Measurements from ENCODE around the gene PRDM11. TPM values are rescaled to one million over a fixed set of nuclear protein-coding genes. Genes with fewer than 3 reads are reported as not detected.

Gene PRDM11
- total RNA-seq, 1 donor from 2014 or later, result 4.6 TPM

DNA sequence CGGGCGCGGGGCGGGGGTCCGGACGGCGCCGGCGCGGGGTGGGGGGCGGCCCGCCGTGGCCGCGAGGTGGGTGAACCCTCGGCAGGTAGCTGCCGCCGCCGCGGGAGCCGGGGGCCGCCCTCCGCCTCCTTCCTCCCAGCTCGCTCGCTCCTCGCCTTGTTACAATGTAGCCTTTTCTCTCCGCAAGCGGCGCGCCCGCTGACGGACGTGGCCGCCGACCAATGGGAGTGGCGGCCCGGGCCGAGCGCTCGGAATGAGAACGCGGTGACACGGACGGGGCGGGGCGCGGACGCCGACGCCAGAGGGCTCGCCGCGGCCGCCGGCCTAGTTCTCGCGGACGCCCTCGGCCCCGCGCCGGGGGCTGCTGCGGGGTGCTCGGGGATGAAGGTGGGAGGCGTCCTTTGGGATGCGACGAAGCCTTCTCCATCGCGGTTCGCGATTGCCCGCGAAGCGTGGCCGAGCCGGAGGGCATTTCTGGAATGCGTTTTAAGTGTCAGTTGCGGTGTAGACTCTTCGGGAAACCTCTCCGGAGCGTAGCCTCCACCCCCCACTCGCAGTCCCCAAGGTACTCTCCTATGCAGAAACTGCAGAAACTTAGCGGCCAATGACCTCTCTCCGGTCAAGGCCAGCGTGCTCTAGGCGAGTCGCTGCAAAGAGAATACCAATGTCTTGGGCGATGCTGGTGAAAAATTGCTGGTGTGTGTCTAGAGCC, 734 bp downstream of the PRDM11 start:
- H3K4me3 ChIP-seq (ENCODE audit: low read depth, low read length), result peak overlapping the region; percentile 87
- TF ChIP-seq, protein P1, sequence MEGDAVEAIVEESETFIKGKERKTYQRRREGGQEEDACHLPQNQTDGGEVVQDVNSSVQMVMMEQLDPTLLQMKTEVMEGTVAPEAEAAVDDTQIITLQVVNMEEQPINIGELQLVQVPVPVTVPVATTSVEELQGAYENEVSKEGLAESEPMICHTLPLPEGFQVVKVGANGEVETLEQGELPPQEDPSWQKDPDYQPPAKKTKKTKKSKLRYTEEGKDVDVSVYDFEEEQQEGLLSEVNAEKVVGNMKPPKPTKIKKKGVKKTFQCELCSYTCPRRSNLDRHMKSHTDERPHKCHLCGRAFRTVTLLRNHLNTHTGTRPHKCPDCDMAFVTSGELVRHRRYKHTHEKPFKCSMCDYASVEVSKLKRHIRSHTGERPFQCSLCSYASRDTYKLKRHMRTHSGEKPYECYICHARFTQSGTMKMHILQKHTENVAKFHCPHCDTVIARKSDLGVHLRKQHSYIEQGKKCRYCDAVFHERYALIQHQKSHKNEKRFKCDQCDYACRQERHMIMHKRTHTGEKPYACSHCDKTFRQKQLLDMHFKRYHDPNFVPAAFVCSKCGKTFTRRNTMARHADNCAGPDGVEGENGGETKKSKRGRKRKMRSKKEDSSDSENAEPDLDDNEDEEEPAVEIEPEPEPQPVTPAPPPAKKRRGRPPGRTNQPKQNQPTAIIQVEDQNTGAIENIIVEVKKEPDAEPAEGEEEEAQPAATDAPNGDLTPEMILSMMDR (conservative IDR thresholded peaks at IDR 0.05; ENCODE audit: low read depth, low read length), result no peak
- DNase-seq (ENCODE audit: low read depth), result peak; percentile 29

DNA sequence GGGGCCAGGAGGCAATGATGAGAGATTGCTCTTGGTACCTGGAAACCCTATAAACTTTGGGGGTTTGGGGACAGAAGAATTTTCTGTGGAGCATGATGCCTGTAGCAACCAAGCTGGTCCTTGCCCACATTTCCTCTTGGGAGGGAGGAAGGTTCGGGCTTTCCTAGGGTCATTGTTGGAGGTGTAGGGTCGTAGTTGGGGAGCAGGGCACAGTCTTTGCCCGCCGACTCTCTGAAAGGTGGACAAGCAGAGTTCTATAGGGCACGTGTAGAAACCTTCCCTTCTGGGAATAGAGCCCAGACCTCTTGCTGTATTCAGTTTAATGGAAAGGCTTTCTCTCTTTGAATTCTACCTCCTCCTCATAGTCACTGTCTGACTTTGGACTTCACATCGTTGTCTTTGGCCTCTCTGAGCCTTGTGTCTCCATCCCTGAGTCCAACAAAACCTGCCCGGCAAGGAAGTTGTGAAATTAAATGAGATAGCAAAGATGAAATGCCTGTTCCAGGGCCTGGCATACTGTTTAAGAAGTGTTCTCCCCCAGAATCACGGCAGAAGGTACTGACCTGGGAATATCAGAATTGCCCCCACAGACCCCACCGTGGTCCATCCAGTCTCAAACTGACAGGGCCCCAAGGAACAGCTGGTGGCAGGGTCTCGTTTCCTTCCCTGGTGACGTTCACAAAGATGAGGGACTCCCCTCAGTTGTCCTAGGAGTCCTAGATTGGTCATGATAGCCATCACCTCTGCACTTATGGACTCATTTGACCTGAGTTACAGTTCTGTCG, 1.6 kb downstream of the PRDM11 start:
- no peak for DNase-seq (ENCODE audit: low read depth)
- TF ChIP-seq, protein P1 (conservative IDR thresholded peaks at IDR 0.05; ENCODE audit: low read depth, low read length), result no peak
- peak overlapping the region; percentile 87 for H3K4me3 ChIP-seq (ENCODE audit: low read depth, low read length)

DNA sequence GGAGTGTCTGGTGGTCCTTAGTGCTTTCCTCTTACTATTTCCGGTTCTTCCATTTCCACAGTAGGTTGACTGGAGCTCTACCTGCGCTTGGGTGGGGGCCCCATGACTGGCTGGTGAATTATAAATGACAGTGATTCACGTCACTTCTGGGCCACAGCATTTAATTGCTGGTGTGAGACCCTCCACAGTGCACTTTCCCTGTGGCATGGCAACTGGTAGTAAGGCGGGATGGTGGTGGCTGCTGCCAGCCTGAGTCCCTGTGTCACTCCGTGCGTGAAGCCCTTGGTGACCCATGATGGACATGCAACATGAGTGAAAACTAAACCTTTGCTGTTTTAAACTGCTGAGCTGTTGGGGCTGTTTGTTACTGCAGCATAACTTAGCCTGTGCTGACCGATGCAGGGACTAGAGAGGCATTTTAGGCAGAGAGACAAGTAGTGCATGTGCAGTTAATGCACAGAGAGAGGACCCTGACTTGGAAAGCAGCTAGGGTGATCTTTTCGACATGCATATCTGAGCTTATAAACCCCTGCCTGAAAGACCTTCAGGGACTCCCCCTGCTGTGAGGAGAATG, 3.1 kb downstream of the PRDM11 start:
- no peak for DNase-seq (ENCODE audit: low read depth)
- TF ChIP-seq, protein P1 (conservative IDR thresholded peaks at IDR 0.05; ENCODE audit: low read depth, low read length), result no peak
- no peak overlapping the region for H3K4me3 ChIP-seq (ENCODE audit: low read depth, low read length)

DNA sequence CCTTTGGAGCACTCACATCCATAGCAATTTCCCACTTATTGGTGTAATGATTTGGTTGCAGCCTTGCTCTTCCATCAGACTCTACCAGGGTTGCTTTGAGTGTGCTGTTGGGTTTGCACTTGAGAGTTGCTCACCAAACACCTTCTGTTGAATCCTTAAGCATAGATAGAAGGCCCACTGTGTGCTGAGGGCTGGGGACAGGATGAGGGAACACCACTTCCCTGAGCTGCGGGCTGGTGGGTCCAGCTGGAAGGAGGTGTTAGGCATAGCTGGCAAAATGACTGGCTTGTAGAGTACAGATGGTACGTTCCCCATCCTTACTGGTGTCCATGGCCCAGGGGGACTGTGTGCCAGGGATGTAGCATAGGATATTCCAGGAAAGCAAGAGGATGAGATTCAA, 3.9 kb downstream of the PRDM11 start:
- no peak overlapping the region for H3K4me3 ChIP-seq (ENCODE audit: low read depth, low read length)
- TF ChIP-seq, protein P1 (conservative IDR thresholded peaks at IDR 0.05; ENCODE audit: low read depth, low read length), result no peak
- no peak for DNase-seq (ENCODE audit: low read depth)

DNA sequence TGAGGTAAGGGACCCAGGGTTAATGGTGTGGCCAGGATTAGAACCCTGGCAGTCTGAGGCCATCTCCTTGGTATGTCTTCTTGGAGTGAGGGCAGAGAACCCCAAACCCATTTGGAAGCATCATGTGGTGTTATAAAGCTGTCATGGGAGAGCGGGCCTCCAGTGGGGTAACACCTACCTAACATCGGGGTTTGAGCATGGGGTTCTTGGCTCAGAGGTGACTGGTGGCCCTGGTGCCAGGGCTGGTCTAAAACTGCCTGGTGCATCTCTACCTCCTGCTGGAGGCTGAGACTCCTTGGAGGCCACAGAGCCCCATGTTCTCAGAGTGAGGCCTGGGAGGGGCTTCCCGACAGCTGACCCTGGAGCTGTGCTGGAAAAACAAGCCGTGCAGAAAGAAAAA, 4.5 kb downstream of the PRDM11 start:
- TF ChIP-seq, protein P1 (conservative IDR thresholded peaks at IDR 0.05; ENCODE audit: low read depth, low read length), result no peak

DNA sequence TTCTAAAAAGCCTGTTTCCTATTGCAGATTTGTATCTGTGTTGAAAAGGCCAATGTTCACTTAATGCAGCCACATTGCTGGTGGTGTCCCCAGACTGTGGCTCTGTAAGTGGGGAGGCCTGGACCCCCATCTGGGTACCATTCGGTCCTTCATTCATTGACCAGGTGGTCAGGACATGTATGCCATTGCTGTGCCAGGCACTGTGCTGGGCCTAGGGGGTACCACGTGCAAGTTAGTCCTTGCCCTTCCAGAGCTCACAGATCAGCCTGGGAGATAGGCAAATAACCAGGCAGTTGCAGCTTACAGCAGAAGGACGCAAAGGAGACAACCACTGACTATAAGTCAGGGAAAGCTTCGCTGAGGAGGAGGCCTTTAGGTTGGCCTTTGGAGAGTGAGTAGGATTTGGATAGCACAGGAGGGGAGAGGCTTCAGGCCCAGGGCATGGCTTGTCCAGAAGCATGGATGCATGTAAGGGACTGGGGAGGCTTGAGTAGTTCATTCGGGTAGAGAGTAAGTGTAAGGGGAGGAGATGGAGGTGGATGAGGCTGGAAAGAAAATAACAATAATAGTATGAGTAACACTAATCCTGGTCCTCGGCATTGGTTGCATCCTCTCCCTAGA, 5.0 kb downstream of the PRDM11 start:
- H3K4me3 ChIP-seq (ENCODE audit: low read depth, low read length), result no peak overlapping the region
- TF ChIP-seq, protein P1 (conservative IDR thresholded peaks at IDR 0.05; ENCODE audit: low read depth, low read length), result no peak
- no peak for DNase-seq (ENCODE audit: low read depth)

More for the DNA sequence above, 4.5 kb downstream of the PRDM11 start:
- DNase-seq (ENCODE audit: low read depth), result no peak
- H3K4me3 ChIP-seq (ENCODE audit: low read depth, low read length), result no peak overlapping the region
